SIG-M5 treated with dmso at 0.1 percent for 504 hours (cell line): ENCODE data around the gene GYPB.
"Not testable (repeated sequence)": the region's sequence is repeated elsewhere in the genome, so short reads cannot be mapped to it uniquely, and the experiment has no call there.

Experiments
- DNase-seq: peaks from one replicate; lab custom pipeline; 2025; ENCODE audit not compliant: unreplicated experiment; lab: John Stamatoyannopoulos, UW

The GYPB gene

GRCh38 chr4:144016057-144016605 lies 3.0 kb downstream of the GYPB start:
- not testable (repeated sequence) for DNase-seq

GRCh38 chr4:144014808-144015207 lies 4.4 kb downstream of the GYPB start:
- no peak for DNase-seq

GRCh38 chr4:144008602-144009001 lies 10.6 kb downstream of the GYPB start:
- not testable (repeated sequence) for DNase-seq

GRCh38 chr4:144007960-144008359 lies 11.2 kb downstream of the GYPB start:
- DNase-seq, result not testable (repeated sequence)

GRCh38 chr4:144006200-144006803 lies 12.9 kb downstream of the GYPB start:
- not testable (repeated sequence) for DNase-seq

GRCh38 chr4:144005558-144005953 lies 13.6 kb downstream of the GYPB start:
- DNase-seq, result not testable (repeated sequence)

- not testable (repeated sequence) for DNase-seq
These were observed 14.2 kb downstream of the GYPB start for GRCh38 chr4:144004868-144005557.

GRCh38 chr4:144003890-144004265 lies 15.3 kb downstream of the GYPB start:
- DNase-seq, result not testable (repeated sequence)

- not testable (repeated sequence) for DNase-seq
These were observed 15.8 kb downstream of the GYPB start for GRCh38 chr4:144003205-144003889.

- not testable (repeated sequence) for DNase-seq
These were observed 18.7 kb downstream of the GYPB start for GRCh38 chr4:144000331-144000995.

GRCh38 chr4:143996193-143996592 lies 23.0 kb downstream of the GYPB start:
- not testable (repeated sequence) for DNase-seq

GRCh38 chr4:143991761-143992160 lies 27.4 kb downstream of the GYPB start:
- not testable (repeated sequence) for DNase-seq

- not testable (repeated sequence) for DNase-seq
These were observed 28.5 kb downstream of the GYPB start for GRCh38 chr4:143990717-143991116.

- no peak for DNase-seq
These were observed 33.0 kb downstream of the GYPB start for GRCh38 chr4:143986180-143986579.

GRCh38 chr4:143980776-143981175 lies 38.4 kb downstream of the GYPB start:
- DNase-seq, result not testable (repeated sequence)

- DNase-seq, result not testable (repeated sequence)
These were observed 43.7 kb downstream of the GYPB start for GRCh38 chr4:143975527-143975926.

- not testable (repeated sequence) for DNase-seq
These were observed 45.2 kb downstream of the GYPB start for GRCh38 chr4:143974021-143974420.

GRCh38 chr4:143961075-143961474 lies 58.1 kb downstream of the GYPB start:
- DNase-seq, result no peak

- not testable (repeated sequence) for DNase-seq
These were observed 63.9 kb downstream of the GYPB start for GRCh38 chr4:143955306-143955705.

- not testable (repeated sequence) for DNase-seq
These were observed 67.7 kb downstream of the GYPB start for GRCh38 chr4:143951458-143951972.

- DNase-seq, result not testable (repeated sequence)
These were observed 68.2 kb downstream of the GYPB start for GRCh38 chr4:143950967-143951366.
